H7 (cell line): ENCODE measurements around the gene PHC2. TPM values are rescaled to one million over a fixed set of nuclear protein-coding genes. Genes with fewer than 3 reads are reported as not detected.

Source experiments
- DNase-seq: peaks from one replicate; pipeline ENCODE4 v3.0.0; 2012
- H3K27me3 ChIP-seq: 2 replicates; pipeline ENCODE4 v1.6.0; 2011; ENCODE audit warnings: mild to moderate bottlenecking, low read length; ENCODE audit not compliant: control insufficient read depth, insufficient read depth
- H3K36me3 ChIP-seq: replicated peaks from 2 replicates; pipeline ENCODE4 v1.5.1; 2011; ENCODE audit warnings: low read length; ENCODE audit not compliant: control insufficient read depth, insufficient read depth
- H3K4me3 ChIP-seq: 2 replicates; pipeline ENCODE4 v1.5.1; 2011; ENCODE audit warnings: low read depth, mild to moderate bottlenecking, control low read depth, low read length, moderate library complexity; ENCODE audit not compliant: insufficient read depth
- total RNA-seq: library from RNA; depleted of rRNA; stranded (reverse); fragments of >200 nt; shearing (Covaris generic); gene quantifications from 2 replicates; pipeline ENCODE4 v1.2.3, GENCODE V29; 2014

PHC2 gene
- total RNA-seq, 1 experiment from 2014 or later = 50.5 TPM

GRCh38 chr1:33354707-33355316 is 76.1 kb downstream of the PHC2 start:
- DNase-seq = no peak
- H3K27me3 ChIP-seq = peaks cover 44% of the 10 kb centered on the region
- no peak overlapping the region for H3K4me3 ChIP-seq
- H3K36me3 ChIP-seq = no peaks in the 10 kb centered on the region

- DNase-seq = no peak
- Histone ChIP-seq H3K4me3 (no peak overlapping the region), H3K27me3 (peaks cover 51% of the 10 kb centered on the region), H3K36me3 (no peaks in the 10 kb centered on the region)
Measured at GRCh38 chr1:33353531-33353930, 77.4 kb downstream of the PHC2 start.

- Histone ChIP-seq H3K27me3 (peaks cover 68% of the 10 kb centered on the region), H3K4me3 (no peak overlapping the region), H3K36me3 (no peaks in the 10 kb centered on the region)
- no peak for DNase-seq
Measured at GRCh38 chr1:33351281-33351660, 79.6 kb downstream of the PHC2 start.

GRCh38 chr1:33350611-33351280 is 80.1 kb downstream of the PHC2 start:
- Histone ChIP-seq H3K27me3 (peaks cover 69% of the 10 kb centered on the region), H3K4me3 (peak overlapping the region; percentile 60), H3K36me3 (no peaks in the 10 kb centered on the region)
- DNase-seq = no peak

- DNase-seq = peak; percentile 99
- no peaks in the 10 kb centered on the region for H3K36me3 ChIP-seq
- peaks cover 69% of the 10 kb centered on the region for H3K27me3 ChIP-seq
- H3K4me3 ChIP-seq = peak overlapping the region; percentile 60
Measured at GRCh38 chr1:33349778-33350610, 80.9 kb downstream of the PHC2 start.

- DNase-seq = no peak
- Histone ChIP-seq H3K27me3 (peaks cover 67% of the 10 kb centered on the region), H3K4me3 (peak overlapping the region; percentile 71), H3K36me3 (no peaks in the 10 kb centered on the region)
Measured at GRCh38 chr1:33349081-33349759, 81.7 kb downstream of the PHC2 start.

- Histone ChIP-seq H3K36me3 (no peaks in the 10 kb centered on the region), H3K4me3 (peak overlapping the region; percentile 71), H3K27me3 (peaks cover 62% of the 10 kb centered on the region)
- no peak for DNase-seq
Measured at GRCh38 chr1:33348676-33349080, 82.2 kb downstream of the PHC2 start.

- Histone ChIP-seq H3K36me3 (no peaks in the 10 kb centered on the region), H3K4me3 (no peak overlapping the region), H3K27me3 (peaks cover 58% of the 10 kb centered on the region)
- DNase-seq = no peak
Measured at GRCh38 chr1:33348194-33348593, 82.7 kb downstream of the PHC2 start.

GRCh38 chr1:33347650-33347992 is 83.3 kb downstream of the PHC2 start:
- no peak for DNase-seq
- Histone ChIP-seq H3K4me3 (no peak overlapping the region), H3K36me3 (no peaks in the 10 kb centered on the region), H3K27me3 (peaks cover 52% of the 10 kb centered on the region)

GRCh38 chr1:33346927-33347649 is 83.8 kb downstream of the PHC2 start:
- Histone ChIP-seq H3K27me3 (peaks cover 47% of the 10 kb centered on the region), H3K36me3 (no peaks in the 10 kb centered on the region), H3K4me3 (no peak overlapping the region)
- no peak for DNase-seq

- peaks cover 43% of the 10 kb centered on the region for H3K27me3 ChIP-seq
Measured at GRCh38 chr1:33346533-33346926, 84.4 kb downstream of the PHC2 start.

GRCh38 chr1:33344896-33345560 is 85.9 kb downstream of the PHC2 start:
- Histone ChIP-seq H3K4me3 (no peak overlapping the region), H3K36me3 (no peaks in the 10 kb centered on the region), H3K27me3 (peaks cover 28% of the 10 kb centered on the region)
- no peak for DNase-seq

More at GRCh38 chr1:33346533-33346926, 84.4 kb downstream of the PHC2 start:
- DNase-seq = no peak
- Histone ChIP-seq H3K36me3 (no peaks in the 10 kb centered on the region), H3K4me3 (no peak overlapping the region)

GRCh38 chr1:33343539-33343938 is 87.4 kb downstream of the PHC2 start:
- DNase-seq = no peak

More at GRCh38 chr1:33343539-33343938, 87.4 kb downstream of the PHC2 start:
- peaks cover 19% of the 10 kb centered on the region for H3K27me3 ChIP-seq
- no peaks in the 10 kb centered on the region for H3K36me3 ChIP-seq
- H3K4me3 ChIP-seq = no peak overlapping the region
